ENCODE measurements around the gene ISYNA1.

DNA sequence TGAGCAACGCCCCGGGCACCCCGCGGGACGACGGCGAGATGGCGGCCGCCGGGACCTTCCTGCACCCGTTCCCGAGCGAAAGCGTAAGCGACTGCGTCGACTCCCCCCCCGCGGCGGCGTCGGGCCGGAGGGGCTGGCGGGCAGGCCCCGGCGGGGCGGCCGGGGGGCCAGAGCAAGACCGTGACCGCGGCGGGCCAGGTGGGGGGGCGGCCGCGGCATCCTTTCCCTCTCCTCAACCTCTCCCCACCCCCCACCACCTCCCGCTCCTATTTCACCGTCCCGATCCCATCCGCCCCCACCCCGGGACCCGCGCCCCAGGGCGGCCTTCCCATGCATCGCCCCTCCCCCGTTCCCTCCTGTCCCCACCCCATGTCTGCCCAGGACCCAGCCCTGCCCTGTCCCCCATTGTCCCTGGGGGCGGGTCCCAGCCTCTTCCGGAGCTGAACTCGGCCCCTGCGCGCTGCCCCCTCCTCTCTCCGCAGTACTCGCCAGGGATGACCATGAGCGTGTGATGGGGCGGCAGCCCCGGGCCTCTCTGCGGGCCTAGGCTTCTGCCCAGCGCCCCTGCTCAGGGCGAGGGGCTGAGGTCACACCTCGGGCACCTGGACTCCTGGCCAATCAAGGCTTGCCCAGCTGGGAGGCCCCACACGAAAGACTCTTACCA is 4.1 kb downstream of the ISYNA1 start:
- TF ChIP-seq EGR1 (IDR thresholded peaks at IDR 0.05), result no peak
- TF ChIP-seq CEBPB (IDR thresholded peaks at IDR 0.05), result no peak
- TF ChIP-seq EP300 (IDR thresholded peaks at IDR 0.05; ENCODE audit: borderline replicate concordance), result no peak
- TF ChIP-seq YY1 (IDR thresholded peaks at IDR 0.05; ENCODE audit: low read depth), result no peak
- no peak for TF ChIP-seq TAF1 (IDR thresholded peaks at IDR 0.05; ENCODE audit: low read depth)
- TF ChIP-seq, protein P1, sequence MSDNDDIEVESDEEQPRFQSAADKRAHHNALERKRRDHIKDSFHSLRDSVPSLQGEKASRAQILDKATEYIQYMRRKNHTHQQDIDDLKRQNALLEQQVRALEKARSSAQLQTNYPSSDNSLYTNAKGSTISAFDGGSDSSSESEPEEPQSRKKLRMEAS (IDR thresholded peaks at IDR 0.05), result no peak
- TF ChIP-seq CREB1 (IDR thresholded peaks at IDR 0.05; ENCODE audit: low read depth), result no peak
- no peak for TF ChIP-seq FOXM1 (IDR thresholded peaks at IDR 0.05; ENCODE audit: borderline replicate concordance, low read depth)
- TF ChIP-seq NFIC (IDR thresholded peaks at IDR 0.05), result no peak
- TF ChIP-seq, protein P2, sequence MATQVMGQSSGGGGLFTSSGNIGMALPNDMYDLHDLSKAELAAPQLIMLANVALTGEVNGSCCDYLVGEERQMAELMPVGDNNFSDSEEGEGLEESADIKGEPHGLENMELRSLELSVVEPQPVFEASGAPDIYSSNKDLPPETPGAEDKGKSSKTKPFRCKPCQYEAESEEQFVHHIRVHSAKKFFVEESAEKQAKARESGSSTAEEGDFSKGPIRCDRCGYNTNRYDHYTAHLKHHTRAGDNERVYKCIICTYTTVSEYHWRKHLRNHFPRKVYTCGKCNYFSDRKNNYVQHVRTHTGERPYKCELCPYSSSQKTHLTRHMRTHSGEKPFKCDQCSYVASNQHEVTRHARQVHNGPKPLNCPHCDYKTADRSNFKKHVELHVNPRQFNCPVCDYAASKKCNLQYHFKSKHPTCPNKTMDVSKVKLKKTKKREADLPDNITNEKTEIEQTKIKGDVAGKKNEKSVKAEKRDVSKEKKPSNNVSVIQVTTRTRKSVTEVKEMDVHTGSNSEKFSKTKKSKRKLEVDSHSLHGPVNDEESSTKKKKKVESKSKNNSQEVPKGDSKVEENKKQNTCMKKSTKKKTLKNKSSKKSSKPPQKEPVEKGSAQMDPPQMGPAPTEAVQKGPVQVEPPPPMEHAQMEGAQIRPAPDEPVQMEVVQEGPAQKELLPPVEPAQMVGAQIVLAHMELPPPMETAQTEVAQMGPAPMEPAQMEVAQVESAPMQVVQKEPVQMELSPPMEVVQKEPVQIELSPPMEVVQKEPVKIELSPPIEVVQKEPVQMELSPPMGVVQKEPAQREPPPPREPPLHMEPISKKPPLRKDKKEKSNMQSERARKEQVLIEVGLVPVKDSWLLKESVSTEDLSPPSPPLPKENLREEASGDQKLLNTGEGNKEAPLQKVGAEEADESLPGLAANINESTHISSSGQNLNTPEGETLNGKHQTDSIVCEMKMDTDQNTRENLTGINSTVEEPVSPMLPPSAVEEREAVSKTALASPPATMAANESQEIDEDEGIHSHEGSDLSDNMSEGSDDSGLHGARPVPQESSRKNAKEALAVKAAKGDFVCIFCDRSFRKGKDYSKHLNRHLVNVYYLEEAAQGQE (IDR thresholded peaks at IDR 0.05; ENCODE audit: low read depth), result no peak
